ENCODE measurements around the gene ZNF32.

Gene ZNF32

DNA sequence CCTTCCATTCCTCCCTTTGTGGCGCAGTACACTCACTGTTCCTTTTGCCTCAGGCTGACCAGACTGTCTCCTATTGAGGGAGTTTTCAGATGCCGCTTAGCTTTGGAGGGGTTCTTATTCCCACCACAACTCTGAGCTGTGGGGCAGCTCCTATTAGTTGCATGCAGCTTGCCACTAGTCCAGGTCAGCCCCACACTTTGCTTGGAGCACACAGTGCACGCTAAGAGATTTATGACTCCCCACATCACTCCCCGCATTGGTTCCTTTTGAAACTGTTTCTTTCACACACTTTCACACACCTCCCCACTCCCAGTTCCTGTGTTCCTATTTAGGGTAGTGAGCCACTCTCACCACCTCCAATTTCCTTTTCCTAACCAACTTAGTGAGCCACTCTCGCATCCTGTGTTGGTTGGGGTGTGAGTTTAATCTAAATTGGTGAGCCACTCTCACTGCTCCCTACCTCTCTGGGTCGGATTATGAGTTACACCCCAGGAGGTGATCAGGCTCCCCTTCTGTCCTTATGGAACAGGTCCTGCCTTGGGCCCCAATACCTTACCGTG, 52.9 kb downstream of the ZNF32 start:
- Histone ChIP-seq H3K4me1 (ENCODE audit: control insufficient read depth, low read depth, low read length) (no peaks in the 10 kb centered on the region), H3K27ac (ENCODE audit: low read length) (no peak overlapping the region), H3K4me3 (ENCODE audit: low read length) (no peak overlapping the region), H3K9ac (ENCODE audit: low read length) (no peak overlapping the region), H3K36me3 (ENCODE audit: control insufficient read depth, low read depth, low read length) (no peaks in the 10 kb centered on the region), H3K9me3 (ENCODE audit: control insufficient read depth, low read depth, low read length) (peaks cover 18% of the 10 kb centered on the region), H3K27me3 (ENCODE audit: control insufficient read depth, insufficient read depth, low read length) (no peaks in the 10 kb centered on the region)

DNA sequence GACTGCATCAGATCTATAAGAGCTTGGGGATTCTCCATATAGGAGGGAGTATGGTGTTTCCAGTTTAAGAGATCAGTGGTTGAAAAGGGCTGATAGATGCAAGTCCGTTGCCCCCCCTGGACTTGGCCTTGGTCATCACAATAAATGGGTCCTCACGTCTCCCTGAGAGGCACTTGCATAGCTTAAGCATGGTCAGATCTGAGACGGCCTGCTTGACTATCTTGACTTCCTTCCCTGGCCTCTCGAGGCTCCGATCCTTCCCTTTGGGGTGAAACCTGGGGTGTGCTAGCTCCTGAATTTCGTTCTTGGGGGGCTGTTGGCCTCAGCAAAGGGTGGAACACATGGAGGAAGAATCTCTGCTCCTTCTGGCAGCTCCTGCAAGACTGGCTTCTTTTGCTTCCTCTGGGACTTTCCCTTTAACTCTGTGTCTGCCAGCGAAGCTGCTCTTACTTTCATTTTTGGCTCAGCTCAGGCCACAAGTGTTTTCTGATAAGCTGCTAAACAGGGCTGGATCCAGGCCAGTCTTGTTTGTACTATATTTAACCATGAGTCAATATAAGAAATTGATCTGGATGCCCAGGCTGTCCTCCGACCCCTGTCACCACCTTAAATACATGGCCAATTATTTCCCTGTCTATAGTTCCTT, 53.6 kb downstream of the ZNF32 start:
- Histone ChIP-seq H3K27me3 (ENCODE audit: control insufficient read depth, insufficient read depth, low read length) (no peaks in the 10 kb centered on the region), H3K4me1 (ENCODE audit: control insufficient read depth, low read depth, low read length) (no peaks in the 10 kb centered on the region), H3K27ac (ENCODE audit: low read length) (no peak overlapping the region), H3K36me3 (ENCODE audit: control insufficient read depth, low read depth, low read length) (no peaks in the 10 kb centered on the region), H3K9ac (ENCODE audit: low read length) (no peak overlapping the region), H3K4me3 (ENCODE audit: low read length) (no peak overlapping the region), H3K9me3 (ENCODE audit: control insufficient read depth, low read depth, low read length) (peaks cover 18% of the 10 kb centered on the region)
